Measurements from ENCODE around the gene UGCG. TPM values are rescaled to one million over a fixed set of nuclear protein-coding genes. Genes with fewer than 3 reads are reported as not detected.
"Not testable (repeated sequence)": the region's sequence is repeated elsewhere in the genome, so short reads cannot be mapped to it uniquely, and the experiment has no call there.

UGCG gene
- total and polyA plus RNA-seq, 7 donors: 7.2 to 74.6 (median 17.6) TPM

DNA sequence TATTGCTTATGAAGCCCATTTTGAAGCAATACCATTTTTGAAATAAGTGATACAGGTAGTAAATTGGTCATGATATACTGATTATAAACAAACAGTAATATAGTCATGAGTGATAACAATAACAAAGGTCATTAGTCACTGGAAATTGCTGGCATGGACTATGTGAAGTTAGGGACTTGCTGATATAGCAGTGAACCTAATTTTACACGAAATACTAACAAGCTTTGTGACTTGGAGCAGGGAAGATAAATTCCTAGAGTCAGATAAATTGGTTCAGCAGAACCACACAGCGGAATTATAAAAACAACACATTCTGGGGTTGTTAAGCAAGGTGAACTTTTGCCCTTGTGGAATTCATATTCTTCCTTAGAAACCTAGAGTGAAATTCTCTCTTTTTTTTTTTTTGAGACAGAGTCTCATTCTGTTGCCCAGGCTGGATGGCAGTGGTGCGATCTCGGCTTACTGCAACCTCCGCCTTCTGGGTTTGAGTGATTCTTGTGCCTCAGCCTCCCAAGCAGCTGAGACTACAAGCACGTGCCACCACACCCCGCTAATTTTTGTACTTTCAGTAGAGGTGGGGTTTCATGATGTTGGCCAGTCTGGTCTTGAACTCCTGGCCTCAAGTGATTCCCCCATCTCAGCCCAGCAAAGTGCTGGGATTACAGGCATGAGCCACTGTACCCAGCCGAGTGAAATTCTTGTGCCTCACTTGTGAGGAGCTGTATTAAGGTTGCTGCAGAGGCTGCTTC, 6.0 kb downstream of the UGCG start:
- WGBS, 3 donors: 80 to 92% (median 82%) methylated on average over 8 of the region's 8 CpGs
- Histone ChIP-seq H3K9me3 (no peaks in the 10 kb centered on the region), H3K4me1 (peaks cover 43% of the 10 kb centered on the region), H3K27me3 (ENCODE audit: insufficient read depth in 3 of 3, low read length in 2 of 3) (no peaks in the 10 kb centered on the region), H3K4me3 (no peak overlapping the region), H3K36me3 (ENCODE audit: insufficient read depth in 1 of 2, low read depth in 1 of 2) (peaks cover 0 to 2% of the 10 kb centered on the region in 2 donors), H3K27ac (no peak overlapping the region)
- TF ChIP-seq CTCF (IDR thresholded peaks at IDR 0.05): no peak
- DNase-seq (no peak), ATAC-seq (no peak)
- intact Hi-C loops (cut with DNase I): no loop called here

GRCh38 chr9:111903535-111903934, 6.9 kb downstream of the UGCG start:
- ATAC-seq; H3K27ac ChIP-seq; H3K4me3 ChIP-seq; DNase-seq; H3K9me3 ChIP-seq; intact Hi-C loops (cut with DNase I); H3K27me3 ChIP-seq (ENCODE audit: insufficient read depth in 3 of 3, low read length in 2 of 3); H3K36me3 ChIP-seq (ENCODE audit: insufficient read depth in 1 of 2, low read depth in 1 of 2): not testable (repeated sequence)
- peaks cover 41% of the 10 kb centered on the region for H3K4me1 ChIP-seq
- WGBS, 3 donors: 92 to 95% (median 94%) methylated on average over 8 of the region's 8 CpGs

GRCh38 chr9:111904026-111904425, 7.4 kb downstream of the UGCG start:
- no peaks in the 10 kb centered on the region for H3K9me3 ChIP-seq
- ATAC-seq (no peak), DNase-seq (no peak)
- TF ChIP-seq CTCF (IDR thresholded peaks at IDR 0.05): no peak
- intact Hi-C loops (cut with DNase I): no loop called here
- 50 to 73% (median 62%) methylated on average over 2 of the region's 2 CpGs for WGBS, 3 donors
- H3K27ac ChIP-seq: no peak overlapping the region
- no peaks in the 10 kb centered on the region for H3K27me3 ChIP-seq (ENCODE audit: insufficient read depth in 3 of 3, low read length in 2 of 3)
- H3K36me3 ChIP-seq (ENCODE audit: insufficient read depth in 1 of 2, low read depth in 1 of 2): peaks cover 0 to 2% of the 10 kb centered on the region in 2 donors
- H3K4me1 ChIP-seq: peaks cover 39% of the 10 kb centered on the region
- no peak overlapping the region for H3K4me3 ChIP-seq

DNA sequence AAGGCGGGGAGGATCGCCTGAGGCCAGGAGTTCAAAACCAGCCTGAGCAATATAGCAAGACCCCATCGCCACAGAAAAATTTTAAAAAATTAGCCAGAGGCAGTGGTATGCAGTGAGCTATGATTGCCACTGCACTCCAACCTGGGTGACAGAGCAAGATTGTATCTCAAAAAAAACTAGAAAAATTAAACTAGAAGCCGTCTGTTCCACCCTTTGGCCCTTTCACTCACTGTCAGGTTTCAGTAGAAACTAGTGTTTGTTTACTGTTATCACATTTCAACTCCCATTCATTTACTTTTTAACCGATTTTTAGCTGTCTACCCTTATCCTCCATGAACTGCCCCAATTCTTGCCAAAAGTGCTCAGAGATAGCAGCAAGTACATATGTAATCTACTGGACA, 8.3 kb downstream of the UGCG start:
- no peak for DNase-seq
- ATAC-seq: no peak
- peaks cover 30% of the 10 kb centered on the region for H3K4me1 ChIP-seq
- no peak for TF ChIP-seq CTCF (IDR thresholded peaks at IDR 0.05)
- WGBS, 3 donors: 79 to 88% (median 81%) methylated on average over 5 of the region's 5 CpGs
- no peak overlapping the region for H3K27ac ChIP-seq
- peaks cover 0 to 2% of the 10 kb centered on the region in 2 donors for H3K36me3 ChIP-seq (ENCODE audit: insufficient read depth in 1 of 2, low read depth in 1 of 2)
- no peaks in the 10 kb centered on the region for H3K27me3 ChIP-seq (ENCODE audit: insufficient read depth in 3 of 3, low read length in 2 of 3)
- intact Hi-C loops (cut with DNase I): no loop called here
- H3K9me3 ChIP-seq: no peaks in the 10 kb centered on the region
- no peak overlapping the region for H3K4me3 ChIP-seq

GRCh38 chr9:111907147-111907546, 10.5 kb downstream of the UGCG start:
- no peak overlapping the region for H3K27ac ChIP-seq
- intact Hi-C loops (cut with DNase I): no loop called here
- no peaks in the 10 kb centered on the region for H3K9me3 ChIP-seq
- no peak overlapping the region for H3K4me3 ChIP-seq
- no peaks in the 10 kb centered on the region for H3K27me3 ChIP-seq (ENCODE audit: insufficient read depth in 3 of 3, low read length in 2 of 3)
- ATAC-seq (no peak), DNase-seq (no peak)
- TF ChIP-seq CTCF (IDR thresholded peaks at IDR 0.05): no peak
- peaks cover 10% of the 10 kb centered on the region for H3K4me1 ChIP-seq
- 88 to 92% (median 89%) methylated on average over 5 of the region's 5 CpGs for WGBS, 3 donors
- H3K36me3 ChIP-seq (ENCODE audit: insufficient read depth in 1 of 2, low read depth in 1 of 2): peaks cover 0 to 2% of the 10 kb centered on the region in 2 donors
